Neural cell (in vitro differentiated cells): Measurements from ENCODE around the gene GBA2.

Experiments
- CTCF ChIP-seq: fragments of 450-650 bp; IDR thresholded peaks from 2 replicates; pipeline ENCODE4 v1.5.1; 2014; ENCODE audit warnings: antibody characterized with exemption, mild to moderate bottlenecking, moderate library complexity; ENCODE audit not compliant: poor library complexity, severe bottlenecking
- EP300 ChIP-seq: fragments of 450-650 bp; conservative IDR thresholded peaks from 2 replicates; pipeline ENCODE4 v1.6.1; 2014; ENCODE audit warnings: antibody characterized with exemption, mild to moderate bottlenecking, moderate library complexity; ENCODE audit not compliant: poor library complexity, severe bottlenecking
- EZH2 ChIP-seq: fragments of 200-600, 300-800 bp; shearing (Covaris generic), sonication (generic); IDR thresholded peaks from 2 replicates; pipeline ENCODE4 v1.6.1; 2014; ENCODE audit warnings: antibody characterized with exemption, low read length, borderline replicate concordance, mild to moderate bottlenecking; ENCODE audit not compliant: insufficient read depth, poor library complexity, severe bottlenecking
- POLR2AphosphoS5 ChIP-seq: IDR thresholded peaks from 2 replicates; pipeline ENCODE4 v1.6.1; 2012
- REST ChIP-seq: IDR thresholded peaks from 2 replicates; pipeline ENCODE4 v1.6.1; 2012; ENCODE audit warnings: borderline replicate concordance
- TAF1 ChIP-seq: IDR thresholded peaks from 2 replicates; pipeline ENCODE4 v1.6.1; 2012; ENCODE audit warnings: low read depth

GRCh38 chr9:35781066-35781465, 32.0 kb upstream of the GBA2 start:
- no peak for TF ChIP-seq CTCF
- TF ChIP-seq EZH2 = no peak
- TF ChIP-seq TAF1 = no peak
- no peak for TF ChIP-seq EP300
- TF ChIP-seq POLR2AphosphoS5 = no peak
- TF ChIP-seq REST = no peak
